Loucy (cell line): ENCODE data around the gene TXN2.

Experiments used
- H2AFZ ChIP-seq: fragments of 200-600 bp; sonication (generic); 2 replicates; pipeline ENCODE4 v1.6.0; 2016; ENCODE audit warnings: antibody characterized with exemption, mild to moderate bottlenecking, low read length, moderate library complexity
- H3F3A ChIP-seq: fragments of 200-600 bp; 2 replicates; pipeline ENCODE4 v1.6.0; 2016; ENCODE audit warnings: antibody characterized with exemption, low read depth, mild to moderate bottlenecking
- H3K27me3 ChIP-seq: fragments of 200-600 bp; sonication (generic); 2 replicates; pipeline ENCODE4 v1.6.1; 2014; ENCODE audit warnings: low read length, mild to moderate bottlenecking; ENCODE audit not compliant: insufficient read depth, poor library complexity, severe bottlenecking
- H3K36me3 ChIP-seq: fragments of 200-600 bp; sonication (generic); 2 replicates; pipeline ENCODE4 v1.6.1; 2016; ENCODE audit warnings: low read length; ENCODE audit not compliant: insufficient read depth
- H3K4me1 ChIP-seq: fragments of 200-600 bp; sonication (generic); 2 replicates; pipeline ENCODE4 v1.5.1; 2014; ENCODE audit warnings: low read length, mild to moderate bottlenecking; ENCODE audit not compliant: insufficient read depth, poor library complexity, severe bottlenecking
- H3K4me2 ChIP-seq: fragments of 200-600 bp; sonication (generic); 2 replicates; pipeline ENCODE4 v1.6.0; 2014; ENCODE audit warnings: antibody characterized with exemption, low read length, low read depth, mild to moderate bottlenecking; ENCODE audit not compliant: poor library complexity, severe bottlenecking
- H3K4me3 ChIP-seq: fragments of 200-600 bp; sonication (generic); 2 replicates; pipeline ENCODE4 v1.5.1; 2014; ENCODE audit warnings: low read length, mild to moderate bottlenecking, mixed read lengths; ENCODE audit not compliant: poor library complexity, severe bottlenecking
- H3K79me2 ChIP-seq: fragments of 200-600 bp; sonication (generic); 2 replicates; pipeline ENCODE4 v1.6.1; 2014; ENCODE audit warnings: low read length; ENCODE audit not compliant: insufficient read depth
- H3K9ac ChIP-seq: fragments of 200-600 bp; sonication (generic); 2 replicates; pipeline ENCODE4 v1.6.0; 2014; ENCODE audit warnings: mild to moderate bottlenecking, low read depth, low read length, moderate library complexity; ENCODE audit not compliant: poor library complexity, severe bottlenecking
- H3K9me2 ChIP-seq: fragments of 200-600 bp; sonication (generic); replicated peaks from 2 replicates; pipeline ENCODE4 v1.6.1; 2016; ENCODE audit warnings: low read depth, low read length, mixed read lengths
- H3K9me3 ChIP-seq: fragments of 200-600 bp; sonication (generic); 2 replicates; pipeline ENCODE4 v1.6.1; 2014; ENCODE audit warnings: mild to moderate bottlenecking, antibody characterized with exemption, low read length, low read depth; ENCODE audit not compliant: insufficient read depth
- H4K20me1 ChIP-seq: fragments of 200-600 bp; sonication (generic); 2 replicates; pipeline ENCODE4 v1.6.0; 2014; ENCODE audit warnings: antibody characterized with exemption, low read length, mild to moderate bottlenecking; ENCODE audit not compliant: insufficient read depth, poor library complexity, severe bottlenecking
- CTCF ChIP-seq: fragments of 200-600 bp; sonication (generic); conservative IDR thresholded peaks from 2 replicates; pipeline ENCODE4 v1.5.1; 2014; ENCODE audit warnings: mild to moderate bottlenecking, antibody characterized with exemption, low read length
- EZH2phosphoT487 ChIP-seq: fragments of 200-600 bp; IDR thresholded peaks from 2 replicates; pipeline ENCODE4 v1.6.1; 2018; ENCODE audit warnings: antibody characterized with exemption, mild to moderate bottlenecking, moderate library complexity, borderline replicate concordance

Gene TXN2

GRCh38 chr22:36435516-36436415 is 45.7 kb downstream of the TXN2 start:
- no peaks in the 10 kb centered on the region for H4K20me1 ChIP-seq
- no peaks in the 10 kb centered on the region for H3K9me2 ChIP-seq
- no peaks in the 10 kb centered on the region for H3K27me3 ChIP-seq
- no peaks in the 10 kb centered on the region for H3K79me2 ChIP-seq
- H3F3A ChIP-seq, result no peaks in the 10 kb centered on the region
- H3K9ac ChIP-seq, result peak overlapping the region; percentile 2
- peak overlapping the region; percentile 41 for H3K4me2 ChIP-seq
- no peaks in the 10 kb centered on the region for H3K36me3 ChIP-seq
- H3K4me1 ChIP-seq, result peaks cover 20% of the 10 kb centered on the region
- H3K4me3 ChIP-seq, result no peak overlapping the region
- peak overlapping the region; percentile 22; the same call in 1 of the 2 replicates for H2AFZ ChIP-seq
- H3K9me3 ChIP-seq, result no peaks in the 10 kb centered on the region
- TF ChIP-seq EZH2phosphoT487 (no peak), CTCF (no peak)

- no peak overlapping the region for H3K4me2 ChIP-seq
- H3K9me2 ChIP-seq, result no peaks in the 10 kb centered on the region
- no peaks in the 10 kb centered on the region for H3K9me3 ChIP-seq
- H2AFZ ChIP-seq, result no peak overlapping the region
- H3F3A ChIP-seq, result no peaks in the 10 kb centered on the region
- H4K20me1 ChIP-seq, result no peaks in the 10 kb centered on the region
- TF ChIP-seq CTCF (no peak), EZH2phosphoT487 (no peak)
- H3K4me3 ChIP-seq, result no peak overlapping the region
- H3K36me3 ChIP-seq, result no peaks in the 10 kb centered on the region
- no peak overlapping the region for H3K9ac ChIP-seq
- H3K4me1 ChIP-seq, result peaks cover 20% of the 10 kb centered on the region
- no peaks in the 10 kb centered on the region for H3K27me3 ChIP-seq
- H3K79me2 ChIP-seq, result no peaks in the 10 kb centered on the region
Observed at GRCh38 chr22:36433318-36434231, 47.9 kb downstream of the TXN2 start.

- Histone ChIP-seq H2AFZ (no peak overlapping the region), H3K36me3 (no peaks in the 10 kb centered on the region), H3K27me3 (no peaks in the 10 kb centered on the region), H3K4me2 (no peak overlapping the region), H4K20me1 (no peaks in the 10 kb centered on the region), H3K4me1 (peaks cover 20% of the 10 kb centered on the region), H3K9ac (no peak overlapping the region), H3F3A (no peaks in the 10 kb centered on the region), H3K9me3 (no peaks in the 10 kb centered on the region), H3K4me3 (no peak overlapping the region), H3K79me2 (no peaks in the 10 kb centered on the region), H3K9me2 (no peaks in the 10 kb centered on the region)
- TF ChIP-seq EZH2phosphoT487 (no peak), CTCF (no peak)
Observed at GRCh38 chr22:36432592-36433317, 48.7 kb downstream of the TXN2 start.
